K562 (cell line): Measurements from ENCODE around the gene B4GALT7. TPM values are rescaled to one million over a fixed set of nuclear protein-coding genes. Genes with fewer than 3 reads are reported as not detected.
A peak's percentile ranks its signal among the peaks of the same experiment; 100 is the strongest.

Source experiments
- ATAC-seq: fragments of 200-7000 bp; cut with Tn5 transposase; 3 replicates; pipeline ENCODE4 v1.9.1; 2020; ENCODE audit warnings: moderate library complexity
- BruUV-seq: library from RNA; stranded (reverse); fragments of 400-500 nt; replicated peaks from 2 replicates; lab custom pipeline; 2021; lab: Mats Ljungman, UMichigan
- CTCF ChIA-PET: fragments of 300-600 bp; formaldehyde crosslinking; extraction: SDS; loops from one replicate; lab custom pipeline; 2021; ENCODE audit warnings: low intra/inter-chr PET ratio; lab: Yijun Ruan, JAX
- POLR2A ChIA-PET: fragments of 300-600, 350-650 bp; sonication (Branson Sonifier 250); formaldehyde crosslinking; extraction: SDS; loops from one replicate; lab custom pipeline; 2021; ENCODE audit warnings: antibody characterized with exemption, inconsistent platforms; lab: Yijun Ruan, JAX
- DNase-seq, 4 experiments: peaks; one replicate each; pipeline versions ENCODE4 v3.0.0 to v3.0.0-alpha.2; 2011 to 2018; ENCODE audit warnings: low spot score in 3 of 4, mixed read lengths in 3 of 4; ENCODE audit errors: extremely low read depth in 1 of 4
- FAIRE-seq: peaks from 2 replicates; lab custom pipeline; 2011; peaks lifted over from hg19 to GRCh38; lab: Jason Lieb, UNC
- H2AFZ ChIP-seq: 2 replicates; pipeline ENCODE4 v1.6.0; 2011; ENCODE audit warnings: low read depth, low read length, control low read depth, inconsistent platforms
- H3K27ac ChIP-seq: fragments of 200-600 bp; 3 replicates; pipeline ENCODE4 v1.8.0; 2011; ENCODE audit warnings: low read depth, mild to moderate bottlenecking, control low read depth, inconsistent platforms, low read length, moderate library complexity, mixed read lengths; ENCODE audit errors: extremely low read depth
- H3K27me3 ChIP-seq, 2 experiments: fragments of 300-600 bp in 1 of 2; 2 replicates in 1 of 2; 3 replicates in 1 of 2; pipeline versions ENCODE4 v1.6.0 to v1.8.0; 2011; ENCODE audit warnings: inconsistent platforms in 2 of 2, low read length in 2 of 2, mild to moderate bottlenecking in 1 of 2, mixed read lengths in 1 of 2, moderate library complexity in 1 of 2; ENCODE audit not compliant: control insufficient read depth in 2 of 2, insufficient read depth in 2 of 2
- H3K36me3 ChIP-seq: fragments of 300-600 bp; 3 replicates; pipeline ENCODE4 v1.8.0; 2011; ENCODE audit warnings: mild to moderate bottlenecking, low read length, inconsistent platforms; ENCODE audit not compliant: control insufficient read depth, insufficient read depth
- H3K4me1 ChIP-seq, 2 experiments: fragments of 200-600 bp in 1 of 2; replicated peaks in 1 of 2; 2 replicates in 1 of 2; 3 replicates in 1 of 2; pipeline versions ENCODE4 v1.5.1 to v1.8.0; 2011; ENCODE audit warnings: inconsistent platforms in 2 of 2, low read length in 2 of 2, mild to moderate bottlenecking in 1 of 2, mixed read lengths in 1 of 2, moderate library complexity in 1 of 2; ENCODE audit not compliant: control insufficient read depth in 2 of 2, insufficient read depth in 2 of 2
- H3K4me2 ChIP-seq: 2 replicates; pipeline ENCODE4 v1.6.1; 2011; ENCODE audit warnings: low read length, control low read depth, inconsistent platforms, mixed read lengths; ENCODE audit not compliant: insufficient read depth
- H3K4me3 ChIP-seq: fragments of 200-600 bp; sonication (generic), shearing (Covaris generic); 2 replicates; pipeline ENCODE4 v1.5.1; 2016; ENCODE audit warnings: control low read depth, inconsistent platforms
- H3K79me2 ChIP-seq: fragments of 200-600 bp; 3 replicates; pipeline ENCODE4 v1.8.0; 2011; ENCODE audit warnings: low read length, inconsistent platforms; ENCODE audit not compliant: control insufficient read depth, insufficient read depth
- H3K9ac ChIP-seq, 2 experiments: 2 replicates each; pipeline versions ENCODE4 v1.6.0 to v1.6.1; 2011; ENCODE audit warnings: low read depth in 2 of 2, low read length in 2 of 2, control low read depth in 1 of 2, inconsistent platforms in 1 of 2, mild to moderate bottlenecking in 1 of 2, mixed read lengths in 1 of 2; ENCODE audit not compliant: insufficient read depth in 1 of 2
- H3K9me1 ChIP-seq: one replicate; pipeline ENCODE4 v1.6.0; 2011; ENCODE audit warnings: inconsistent platforms, mild to moderate bottlenecking, low read length, moderate library complexity; ENCODE audit not compliant: control insufficient read depth, insufficient read depth
- H3K9me3 ChIP-seq: replicated peaks from 2 replicates; pipeline ENCODE4 v1.5.1; 2011; ENCODE audit warnings: low read depth, low read length, inconsistent platforms; ENCODE audit not compliant: control insufficient read depth, insufficient read depth
- H4K20me1 ChIP-seq: replicated peaks from 2 replicates; pipeline ENCODE4 v1.6.1; 2011; ENCODE audit warnings: low read length, inconsistent platforms, mixed read lengths; ENCODE audit not compliant: control insufficient read depth, insufficient read depth
- GABPA ChIP-seq: fragments of 200-800 bp; sonication (Bioruptor generic); conservative IDR thresholded peaks from 2 replicates; pipeline ENCODE4 v1.6.1; 2016; ENCODE audit warnings: low read depth, missing genetic modification characterization, missing compliant biosample characterization
- JUND ChIP-seq, 2 experiments: IDR thresholded peaks; 2 replicates in 1 of 2; 3 replicates in 1 of 2; pipeline ENCODE4 v1.6.1; 2011; ENCODE audit warnings: borderline replicate concordance in 2 of 2, low read depth in 2 of 2, low read length in 2 of 2, improper control_type of control experiment in 1 of 2, missing biosample characterization in 1 of 2, missing genetic modification characterization in 1 of 2, missing genetic modification reagents in 1 of 2
- NFXL1 ChIP-seq: fragments of 450-650 bp; formaldehyde crosslinking; IDR thresholded peaks from 2 replicates; pipeline ENCODE4 v1.4.0; 2021; ENCODE audit warnings: mild to moderate bottlenecking
- POLR2G ChIP-seq: fragments of 200-400 bp; formaldehyde crosslinking; IDR thresholded peaks from 2 replicates; pipeline ENCODE4 v1.6.1; 2017; ENCODE audit warnings: low read depth, mild to moderate bottlenecking, antibody characterized with exemption, low read length, moderate library complexity
- RBFOX2 ChIP-seq: fragments of 200-400 bp; formaldehyde crosslinking; IDR thresholded peaks from 2 replicates; pipeline ENCODE4 v1.6.1; 2017; ENCODE audit warnings: low read depth, mild to moderate bottlenecking, low read length, moderate library complexity
- ZBTB17 ChIP-seq: fragments of 450-650 bp; formaldehyde crosslinking; IDR thresholded peaks from 2 replicates; pipeline ENCODE4 v1.4.0; 2020; ENCODE audit warnings: mild to moderate bottlenecking
- WGBS: fragments of 100-300 bp; shearing (Covaris generic); methylation state at CpG from one replicate; pipeline ENCODE4 v1.1.6; 2016; ENCODE audit warnings: low coverage, mixed read lengths; ENCODE audit not compliant: insufficient coverage; ENCODE audit errors: missing lambda C conversion rate; 5-methylcytosine and 5-hydroxymethylcytosine counted together
- in situ Hi-C: fragments of 300-500 bp; cut with MboI; formaldehyde crosslinking; loops from 4 replicates; pipeline ENCODE4 v1.15.0; 2018; ENCODE audit warnings: inconsistent platforms, mixed read lengths
- intact Hi-C: fragments of 100-400 bp; cut with micrococcal nuclease; formaldehyde crosslinking; loops from 2 replicates; pipeline ENCODE4 v1.14.2; 2022
- polyA plus RNA-seq, 8 experiments: library from polyadenylated mRNA; depleted of rRNA in 4 of 8; stranded (reverse) in 5 of 8; unstranded in 3 of 8; fragments of >200 nt; fragmentation: Nextera tagmentation in 2 of 8; fragmentation: Illumina TruSeq in 1 of 8; extraction: Ambion mirVana in 2 of 8; extraction: Trizol in 1 of 8; gene quantifications; 2 replicates each; pipeline versions ENCODE4 v1.2.1 to v1.2.3, GENCODE V29; 2011 to 2014; ENCODE audit warnings: inconsistent platforms in 1 of 8, missing spikeins in 1 of 8
- total RNA-seq, 7 experiments: library from RNA; depleted of rRNA in 6 of 7; stranded (reverse); fragments of >200 nt in 6 of 7; fragmentation: Illumina TruSeq in 2 of 7; extraction: Trizol in 2 of 7; gene quantifications; 2 replicates each; pipeline versions ENCODE4 v1.2.1 to v1.2.3, GENCODE V29; 2011 to 2021; ENCODE audit warnings: low replicate concordance in 1 of 7
- TF ChIP-seq, protein P1 (sequence below): fragments of 450-650 bp; IDR thresholded peaks from 2 replicates; pipeline ENCODE4 v1.6.1; 2016; ENCODE audit warnings: low read depth, mild to moderate bottlenecking, moderate library complexity
- TF ChIP-seq, protein P2 (sequence below): fragments of 450-650 bp; formaldehyde crosslinking; IDR thresholded peaks from 2 replicates; pipeline ENCODE4 v1.4.0; 2022; ENCODE audit warnings: mild to moderate bottlenecking, moderate library complexity
- TF ChIP-seq, protein P3 (sequence below), 2 experiments: IDR thresholded peaks; 2 replicates each; pipeline ENCODE4 v1.6.1; 2011; ENCODE audit warnings: borderline replicate concordance in 1 of 2, control low read depth in 1 of 2, low read depth in 1 of 2, low read length in 1 of 2, mild to moderate bottlenecking in 1 of 2, mixed read lengths in 1 of 2, moderate library complexity in 1 of 2; ENCODE audit not compliant: insufficient read depth in 1 of 2, insufficient read length in 1 of 2, poor library complexity in 1 of 2, severe bottlenecking in 1 of 2; ENCODE audit errors: extremely low read depth in 1 of 2

B4GALT7 gene
- total and polyA plus RNA-seq, 9 of the 15 experiments (the other 6 are each of a cell fraction or from before 2014, with no cell fraction given) = 0.34 to 17.7 (median 9.1) TPM

DNA sequence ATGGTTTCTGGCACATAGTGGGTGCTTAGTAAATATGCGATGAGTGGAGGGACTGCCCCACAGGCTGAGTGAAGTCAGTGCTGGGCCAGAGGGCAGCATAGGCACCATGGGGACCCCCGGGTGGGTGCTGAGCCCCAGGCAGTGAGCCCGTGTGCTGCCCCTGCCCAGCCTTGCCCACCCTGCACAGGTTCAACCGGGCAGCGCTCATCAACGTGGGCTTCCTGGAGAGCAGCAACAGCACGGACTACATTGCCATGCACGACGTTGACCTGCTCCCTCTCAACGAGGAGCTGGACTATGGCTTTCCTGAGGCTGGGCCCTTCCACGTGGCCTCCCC, 7.2 kb downstream of the B4GALT7 start:
- peaks cover 9% of the 10 kb centered on the region; the same call in 1 of the 3 replicates for H3K36me3 ChIP-seq
- in situ Hi-C loops (loop anchor here (25.0 kb wide), 1 partner anchor 455 kb away; no protein-coding TSS in a partner anchor), intact Hi-C loops (no loop called here)
- H4K20me1 ChIP-seq = peaks cover 15% of the 10 kb centered on the region; the same call in 1 of the 2 replicates
- WGBS = 63% methylated on average over 7 of the region's 11 CpGs
- no peaks in the 10 kb centered on the region for H3K9me3 ChIP-seq
- no TSS peak for BruUV-seq
- H3K9me1 ChIP-seq = no peaks in the 10 kb centered on the region
- no peak overlapping the region for H2AFZ ChIP-seq
- DNase-seq = no peak
- H3K79me2 ChIP-seq = no peaks in the 10 kb centered on the region
- TF ChIP-seq POLR2G (peak; percentile 54), RBFOX2 (peak; percentile 43; the same call in 1 of the 2 replicates), NFXL1 (no peak)
- no peak overlapping the region for H3K9ac ChIP-seq
- H3K4me2 ChIP-seq = no peak overlapping the region
- FAIRE-seq = no peak
- H3K4me3 ChIP-seq = no peak overlapping the region
- ATAC-seq = no peak
- H3K27ac ChIP-seq = no peak overlapping the region
- POLR2A ChIA-PET = interaction anchor here (0.6 to 0.8 kb wide), 4 partner anchors 9 to 1203 kb away, joined by 3 to 4 read pairs (median 3); partner anchors contain the start of gene HNRNPAB
- H3K27me3 ChIP-seq = no peaks in the 10 kb centered on the region
- CTCF ChIA-PET = no interaction called here
- peaks cover 0 to 40% of the 10 kb centered on the region in 2 experiments; a peak in 3 of 5 replicates for H3K4me1 ChIP-seq

DNA sequence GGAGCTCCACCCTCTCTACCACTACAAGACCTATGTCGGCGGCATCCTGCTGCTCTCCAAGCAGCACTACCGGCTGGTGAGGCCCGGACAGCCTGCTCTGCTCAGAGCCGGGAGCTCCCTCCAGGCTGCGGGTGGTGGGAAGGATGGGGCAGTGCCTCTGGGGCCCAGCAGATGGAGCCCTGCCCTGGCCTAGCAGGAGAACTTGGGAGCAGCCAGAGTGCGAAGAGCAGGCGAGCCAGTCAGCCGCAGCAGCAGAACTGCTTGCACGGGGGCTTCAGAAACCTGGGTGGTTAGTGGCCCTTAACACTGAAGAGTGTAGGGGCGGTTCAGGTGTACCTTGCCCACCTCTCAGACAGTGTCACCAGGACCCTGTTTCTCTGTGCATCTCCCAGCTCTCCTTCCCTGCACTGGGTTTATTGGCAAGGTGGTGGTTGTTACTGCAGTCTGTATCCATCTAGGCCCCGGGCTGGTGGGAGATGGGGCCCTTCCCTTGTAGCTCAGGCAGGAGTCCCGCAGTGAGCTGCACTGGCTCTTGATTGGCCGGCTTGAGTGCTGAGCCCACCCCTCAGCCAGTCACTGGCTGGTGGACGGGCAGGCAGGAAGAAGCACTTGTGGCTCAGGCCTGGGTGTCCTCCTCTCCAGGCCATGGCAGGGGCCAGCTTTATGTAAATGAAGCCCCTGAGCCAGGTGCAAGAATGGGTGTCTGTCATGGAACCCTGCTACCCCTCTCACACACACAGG, 7.7 kb downstream of the B4GALT7 start:
- Histone ChIP-seq H3K9me3 (no peaks in the 10 kb centered on the region), H2AFZ (no peak overlapping the region), H3K79me2 (no peaks in the 10 kb centered on the region), H3K27ac (no peak overlapping the region), H3K9me1 (no peaks in the 10 kb centered on the region), H4K20me1 (peaks cover 15% of the 10 kb centered on the region; the same call in 1 of the 2 replicates), H3K4me1 (peaks cover 0 to 38% of the 10 kb centered on the region in 2 experiments; a peak in 2 of 5 replicates), H3K27me3 (no peaks in the 10 kb centered on the region), H3K4me3 (no peak overlapping the region), H3K36me3 (peaks cover 9% of the 10 kb centered on the region; the same call in 1 of the 3 replicates), H3K4me2 (no peak overlapping the region), H3K9ac (no peak overlapping the region)
- ATAC-seq (peak; percentile 96), FAIRE-seq (peak; percentile 86), DNase-seq (peak; percentile 75 to 80 (median 78))
- POLR2A ChIA-PET = interaction anchor here (0.6 to 2.2 kb wide), 5 partner anchors 8 to 1202 kb away, joined by 3 to 10 read pairs (median 3); partner anchors contain the start of genes B4GALT7 and HNRNPAB
- BruUV-seq = no TSS peak
- WGBS = 31% methylated on average over 13 of the region's 15 CpGs
- CTCF ChIA-PET = no interaction called here
- in situ Hi-C loops (loop anchor here (25.0 kb wide), 1 partner anchor 455 kb away; no protein-coding TSS in a partner anchor), intact Hi-C loops (no loop called here)
- TF ChIP-seq POLR2G = peak; percentile 50
- TF ChIP-seq, protein P1, sequence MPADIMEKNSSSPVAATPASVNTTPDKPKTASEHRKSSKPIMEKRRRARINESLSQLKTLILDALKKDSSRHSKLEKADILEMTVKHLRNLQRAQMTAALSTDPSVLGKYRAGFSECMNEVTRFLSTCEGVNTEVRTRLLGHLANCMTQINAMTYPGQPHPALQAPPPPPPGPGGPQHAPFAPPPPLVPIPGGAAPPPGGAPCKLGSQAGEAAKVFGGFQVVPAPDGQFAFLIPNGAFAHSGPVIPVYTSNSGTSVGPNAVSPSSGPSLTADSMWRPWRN = no peak
- TF ChIP-seq GABPA = no peak
- TF ChIP-seq, protein P2, sequence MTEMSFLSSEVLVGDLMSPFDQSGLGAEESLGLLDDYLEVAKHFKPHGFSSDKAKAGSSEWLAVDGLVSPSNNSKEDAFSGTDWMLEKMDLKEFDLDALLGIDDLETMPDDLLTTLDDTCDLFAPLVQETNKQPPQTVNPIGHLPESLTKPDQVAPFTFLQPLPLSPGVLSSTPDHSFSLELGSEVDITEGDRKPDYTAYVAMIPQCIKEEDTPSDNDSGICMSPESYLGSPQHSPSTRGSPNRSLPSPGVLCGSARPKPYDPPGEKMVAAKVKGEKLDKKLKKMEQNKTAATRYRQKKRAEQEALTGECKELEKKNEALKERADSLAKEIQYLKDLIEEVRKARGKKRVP = no peak
- no peak for TF ChIP-seq ZBTB17 (CRISPR knock-in tag)
- TF ChIP-seq, protein P3, sequence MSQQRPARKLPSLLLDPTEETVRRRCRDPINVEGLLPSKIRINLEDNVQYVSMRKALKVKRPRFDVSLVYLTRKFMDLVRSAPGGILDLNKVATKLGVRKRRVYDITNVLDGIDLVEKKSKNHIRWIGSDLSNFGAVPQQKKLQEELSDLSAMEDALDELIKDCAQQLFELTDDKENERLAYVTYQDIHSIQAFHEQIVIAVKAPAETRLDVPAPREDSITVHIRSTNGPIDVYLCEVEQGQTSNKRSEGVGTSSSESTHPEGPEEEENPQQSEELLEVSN (IDR thresholded peaks at IDR 0.05; ENCODE audit: borderline replicate concordance in 1 of 2, extremely low read depth in 1 of 2, insufficient read depth in 1 of 2, insufficient read length in 1 of 2, low read depth in 1 of 2, low read length in 1 of 2, poor library complexity in 1 of 2, severe bottlenecking in 1 of 2) = peak in 1 of 2 experiments; percentile 32
- peak; percentile 28; the same call in 1 of the 2 replicates for TF ChIP-seq JUND (IDR thresholded peaks at IDR 0.05; ENCODE audit: borderline replicate concordance, low read depth, low read length)
- TF ChIP-seq JUND (tag; IDR thresholded peaks at IDR 0.05; ENCODE audit: borderline replicate concordance, low read depth, low read length) = no peak
